Testis (tissue), 2 donors: ENCODE measurements around the gene ZNF445.

Experiments used
- CTCF ChIP-seq, 3 experiments: fragments of 450-650 bp in 2 of 3; fragments of 200-600 bp in 1 of 3; sonication (generic) in 1 of 3; IDR thresholded peaks; one replicate each; pipeline ENCODE4 v1.5.1; 2016 to 2019; ENCODE audit warnings: antibody characterized with exemption in 3 of 3, mild to moderate bottlenecking in 2 of 3, moderate library complexity in 1 of 3
- POLR2A ChIP-seq: fragments of 450-650 bp; IDR thresholded peaks from one replicate; pipeline ENCODE4 v1.6.1; 2017; ENCODE audit warnings: antibody characterized with exemption, mild to moderate bottlenecking, moderate library complexity

GRCh38 chr3:44525060-44525459, 47.6 kb upstream of the ZNF445 start:
- TF ChIP-seq CTCF (IDR thresholded peaks at IDR 0.05) (no peak), POLR2A (no peak)
